WTC11 (cell line): Measurements from ENCODE around the gene BDH1. TPM values are rescaled to one million over a fixed set of nuclear protein-coding genes. Genes with fewer than 3 reads are reported as not detected.

ENCODE experiments used
- ATAC-seq: fragments of 200-7000 bp; cut with Tn5 transposase; 2 replicates; pipeline ENCODE4 v1.10.0; 2021; ENCODE audit warnings: mild to moderate bottlenecking, moderate library complexity
- CTCF ChIA-PET: fragments of 300-600 bp; sonication (Branson Sonifier 250); formaldehyde crosslinking; loops from one replicate; lab custom pipeline; 2021; ENCODE audit warnings: antibody characterized with exemption; lab: Charles Lee
- POLR2A ChIA-PET: fragments of 350-600 bp; sonication (Branson Sonifier 250); formaldehyde crosslinking; loops from one replicate; lab custom pipeline; 2021; ENCODE audit warnings: antibody characterized with exemption; lab: Charles Lee
- DNase-seq: peaks from one replicate; pipeline ENCODE4 v3.0.0; 2021; ENCODE audit warnings: low spot score
- H3K27ac Mint-ChIP-seq: 2 replicates; pipeline ENCODE4 v1.8.0; 2021; ENCODE audit warnings: mixed read lengths
- H3K27me3 Mint-ChIP-seq: 2 replicates; pipeline ENCODE4 v1.8.0; 2021; ENCODE audit warnings: low read depth, mild to moderate bottlenecking, moderate library complexity, mixed read lengths
- H3K36me3 Mint-ChIP-seq: 2 replicates; pipeline ENCODE4 v1.8.0; 2021; ENCODE audit warnings: mixed read lengths
- H3K4me1 Mint-ChIP-seq: 2 replicates; pipeline ENCODE4 v1.8.0; 2022; ENCODE audit warnings: mixed read lengths
- H3K4me3 Mint-ChIP-seq: 2 replicates; pipeline ENCODE4 v1.8.0; 2021; ENCODE audit warnings: mild to moderate bottlenecking, moderate library complexity, mixed read lengths
- H3K9me3 Mint-ChIP-seq: 2 replicates; pipeline ENCODE4 v1.8.0; 2021; ENCODE audit warnings: mixed read lengths
- ARID4B ChIP-seq: sonication (generic); formaldehyde crosslinking; IDR thresholded peaks from 2 replicates; pipeline ENCODE4 v1.8.0; 2023; ENCODE audit warnings: missing genetic modification reagents, mild to moderate bottlenecking, borderline replicate concordance
- ATF6 ChIP-seq: sonication (generic); formaldehyde crosslinking; IDR thresholded peaks from 2 replicates; pipeline ENCODE4 v1.8.1; 2023; ENCODE audit warnings: mild to moderate bottlenecking, missing genetic modification reagents
- CBFB ChIP-seq: sonication (generic); formaldehyde crosslinking; IDR thresholded peaks from 2 replicates; pipeline ENCODE4 v1.8.1; 2022; ENCODE audit warnings: mild to moderate bottlenecking, low read depth, missing genetic modification reagents
- E2F4 ChIP-seq: sonication (generic); formaldehyde crosslinking; IDR thresholded peaks from 2 replicates; pipeline ENCODE4 v1.8.1; 2022; ENCODE audit warnings: low read depth, mild to moderate bottlenecking, moderate library complexity, missing genetic modification reagents, borderline replicate concordance
- ETV6 ChIP-seq: sonication (generic); formaldehyde crosslinking; IDR thresholded peaks from 2 replicates; pipeline ENCODE4 v1.8.1; 2022; ENCODE audit warnings: mild to moderate bottlenecking, missing genetic modification reagents
- IRF2 ChIP-seq: sonication (generic); formaldehyde crosslinking; IDR thresholded peaks from 2 replicates; pipeline ENCODE4 v1.8.0; 2022; ENCODE audit warnings: low read depth, missing genetic modification reagents, borderline replicate concordance
- JAZF1 ChIP-seq: fragments of 250-450 bp; sonication (Bioruptor Pico); IDR thresholded peaks from 2 replicates; pipeline ENCODE4 v1.9.0; 2021; ENCODE audit warnings: moderate library complexity, mild to moderate bottlenecking, inconsistent platforms
- MLX ChIP-seq: sonication (generic); formaldehyde crosslinking; IDR thresholded peaks from 2 replicates; pipeline ENCODE4 v1.8.1; 2023; ENCODE audit warnings: mild to moderate bottlenecking, missing genetic modification reagents, moderate library complexity
- MXD4 ChIP-seq: fragments of 250-450 bp; sonication (Bioruptor Pico); IDR thresholded peaks from 2 replicates; pipeline ENCODE4 v1.8.0; 2021; ENCODE audit warnings: mild to moderate bottlenecking, moderate library complexity, borderline replicate concordance
- NFE2L1 ChIP-seq: sonication (generic); formaldehyde crosslinking; IDR thresholded peaks from 2 replicates; pipeline ENCODE4 v1.8.1; 2023; ENCODE audit warnings: missing genetic modification reagents
- NFYB ChIP-seq: sonication (generic); formaldehyde crosslinking; conservative IDR thresholded peaks from 2 replicates; pipeline ENCODE4 v1.8.0; 2022; ENCODE audit warnings: low read depth, missing genetic modification reagents
- NR2C2 ChIP-seq: sonication (generic); formaldehyde crosslinking; IDR thresholded peaks from 2 replicates; pipeline ENCODE4 v1.8.0; 2022; ENCODE audit warnings: mild to moderate bottlenecking, missing genetic modification reagents
- PREB ChIP-seq: sonication (generic); formaldehyde crosslinking; IDR thresholded peaks from 2 replicates; pipeline ENCODE4 v1.8.1; 2022; ENCODE audit warnings: mild to moderate bottlenecking, missing genetic modification reagents, moderate library complexity, borderline replicate concordance
- PRRX2 ChIP-seq: fragments of 250-450 bp; sonication (Bioruptor Pico); IDR thresholded peaks from 2 replicates; pipeline ENCODE4 v1.8.0; 2021; ENCODE audit warnings: mild to moderate bottlenecking
- RELA ChIP-seq: sonication (generic); formaldehyde crosslinking; IDR thresholded peaks from 2 replicates; pipeline ENCODE4 v1.8.1; 2022; ENCODE audit warnings: missing genetic modification reagents, mild to moderate bottlenecking, borderline replicate concordance
- SMAD3 ChIP-seq: sonication (generic); formaldehyde crosslinking; IDR thresholded peaks from 2 replicates; pipeline ENCODE4 v1.8.0; 2022; ENCODE audit warnings: missing genetic modification reagents, mild to moderate bottlenecking, borderline replicate concordance
- TCF7 ChIP-seq: sonication (generic); formaldehyde crosslinking; IDR thresholded peaks from 2 replicates; pipeline ENCODE4 v1.8.0; 2022; ENCODE audit warnings: mild to moderate bottlenecking, low read depth, missing genetic modification reagents, moderate library complexity
- ZBTB43 ChIP-seq: sonication (generic); formaldehyde crosslinking; IDR thresholded peaks from 2 replicates; pipeline ENCODE4 v1.8.1; 2023; ENCODE audit warnings: mild to moderate bottlenecking, missing genetic modification reagents
- ZNF138 ChIP-seq: sonication (generic); formaldehyde crosslinking; conservative IDR thresholded peaks from 2 replicates; pipeline ENCODE4 v1.8.1; 2022; ENCODE audit warnings: mild to moderate bottlenecking, moderate library complexity, missing genetic modification reagents
- ZNF671 ChIP-seq: fragments of 250-450 bp; sonication (Bioruptor Pico); IDR thresholded peaks from 2 replicates; pipeline ENCODE4 v1.8.0; 2021; ENCODE audit warnings: mild to moderate bottlenecking
- total RNA-seq: library from RNA; stranded (reverse); gene quantifications from 3 replicates; pipeline ENCODE4 v1.2.3, GENCODE V29; 2021

BDH1 gene
- total RNA-seq, 1 experiment from 2014 or later: 26.8 TPM

- TF ChIP-seq ARID4B: no peak
- no peak for TF ChIP-seq TCF7
- TF ChIP-seq ETV6 (CRISPR knock-in tag): no peak
- TF ChIP-seq ZBTB43 (CRISPR knock-in tag): no peak
- no peak for TF ChIP-seq MLX (CRISPR knock-in tag)
- no peak for TF ChIP-seq PRRX2
- no peak for TF ChIP-seq ZNF138
- no peak for TF ChIP-seq NR2C2
- no peak for TF ChIP-seq IRF2 (CRISPR knock-in tag)
- TF ChIP-seq ATF6 (CRISPR knock-in tag): no peak
- TF ChIP-seq SMAD3 (CRISPR knock-in tag): no peak
- TF ChIP-seq RELA (CRISPR knock-in tag): no peak
Measured at GRCh38 chr3:197495999-197496745, 59.6 kb downstream of the BDH1 start (continued).

GRCh38 chr3:197495499-197495898 lies 60.3 kb downstream of the BDH1 start:
- Mint-ChIP-seq H3K27ac (no peak overlapping the region), H3K4me3 (no peak overlapping the region), H3K36me3 (peaks cover 7% of the 10 kb centered on the region), H3K27me3 (peaks cover 7% of the 10 kb centered on the region), H3K9me3 (peaks cover 20% of the 10 kb centered on the region), H3K4me1 (no peaks in the 10 kb centered on the region)
- no peak for ATAC-seq
- ChIA-PET POLR2A (interaction anchor here (0.7 kb wide), 1 partner anchor 543 kb away, joined by 3 read pairs; no protein-coding TSS in a partner anchor), CTCF (interaction anchor here (0.6 to 0.8 kb wide), 2 partner anchors 165 to 238 kb away, joined by 3 to 4 read pairs; no protein-coding TSS in a partner anchor)
- DNase-seq: no peak
- TF ChIP-seq ZNF671 (CRISPR knock-in tag) (no peak), E2F4 (CRISPR knock-in tag) (no peak), CBFB (CRISPR knock-in tag) (no peak), NFYB (CRISPR knock-in tag) (no peak), ETV6 (CRISPR knock-in tag) (no peak), PREB (CRISPR knock-in tag) (no peak), NFE2L1 (CRISPR knock-in tag) (no peak), MXD4 (CRISPR knock-in tag) (no peak), JAZF1 (CRISPR knock-in tag) (no peak), ATF6 (CRISPR knock-in tag) (no peak)
